DMS153 treated with DMSO at 0.1 percent for 48 hours (cell line): ENCODE measurements around the gene ANP32B.
A peak's percentile ranks its signal among the peaks of the same experiment; 100 is the strongest.
"Not testable (repeated sequence)": the region's sequence is repeated elsewhere in the genome, so short reads cannot be mapped to it uniquely, and the experiment has no call there.

ENCODE experiments used
- DNase-seq: peaks from one replicate; lab custom pipeline; 2025; ENCODE audit not compliant: unreplicated experiment; lab: John Stamatoyannopoulos, UW

ANP32B gene

DNA sequence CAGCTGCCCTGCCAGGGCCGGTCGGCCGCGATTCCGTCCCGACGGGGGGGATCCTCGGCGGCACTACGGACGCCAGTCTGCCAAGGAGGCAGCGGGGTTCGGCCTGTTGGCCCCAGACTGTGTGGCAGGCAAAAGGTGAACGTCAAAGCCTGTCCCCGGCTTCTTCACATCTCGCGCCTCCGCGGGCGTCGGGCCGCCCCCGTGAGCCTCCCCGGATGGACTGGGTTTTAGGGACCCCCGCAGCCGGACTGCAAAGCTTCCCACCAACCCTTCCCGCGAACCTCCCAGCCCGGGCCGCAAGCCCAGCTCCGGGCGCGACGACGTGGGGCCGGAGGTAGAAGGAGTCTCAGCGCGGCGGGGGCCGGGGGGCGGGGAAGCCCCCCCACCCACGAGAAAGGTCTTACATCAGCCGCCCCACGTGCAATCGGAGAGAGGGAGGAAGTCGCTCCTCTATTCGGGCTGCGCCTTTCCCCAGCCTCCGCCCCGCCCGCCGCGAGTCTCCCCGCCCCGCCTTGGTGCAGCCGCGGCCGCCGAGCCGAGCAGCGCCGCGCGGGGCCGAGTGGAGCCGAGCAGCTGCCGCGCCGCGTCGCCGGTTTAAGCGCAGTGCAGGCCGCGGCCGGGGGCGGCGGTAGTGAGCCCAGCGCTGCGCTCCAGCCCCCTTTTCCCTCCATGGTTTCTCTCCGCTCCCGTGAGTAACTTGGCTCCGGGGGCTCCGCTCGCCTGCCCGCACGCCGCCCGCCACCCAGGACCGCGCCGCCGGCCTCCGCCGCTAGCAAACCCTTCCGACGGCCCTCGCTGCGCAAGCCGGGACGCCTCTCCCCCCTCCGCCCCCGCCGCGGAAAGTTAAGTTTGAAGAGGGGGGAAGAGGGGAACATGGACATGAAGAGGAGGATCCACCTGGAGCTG, at the start of gene ANP32B:
TSS of gene ANP32B (plus strand) at position 659 of the 906 bp plus-strand sequence. CDS start at position 874, 215 bp downstream.
- peak; percentile 68 for DNase-seq

GRCh38 chr9:97934321-97935115, 48.6 kb upstream of the ANP32B start:
- DNase-seq: no peak

DNA sequence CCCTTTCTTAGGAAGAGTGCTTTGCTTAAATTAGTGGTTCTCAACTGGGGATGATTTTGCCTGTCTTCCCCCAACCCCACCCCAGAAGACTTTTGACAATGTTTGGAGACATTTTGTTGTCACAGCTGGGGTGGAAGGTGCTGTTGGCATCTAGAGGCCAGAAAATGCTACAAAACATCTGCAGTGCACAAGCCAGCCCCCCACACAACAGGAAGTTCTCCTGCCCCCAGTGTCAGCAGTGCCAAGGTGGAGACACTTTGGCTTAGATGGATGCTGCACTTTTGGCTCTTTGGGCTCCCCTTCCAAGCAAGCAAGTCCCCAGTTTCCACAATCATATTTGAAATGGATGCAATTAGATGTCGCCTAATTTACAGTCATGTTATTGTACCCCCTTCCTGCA, 47.9 kb upstream of the ANP32B start:
- DNase-seq: no peak

DNA sequence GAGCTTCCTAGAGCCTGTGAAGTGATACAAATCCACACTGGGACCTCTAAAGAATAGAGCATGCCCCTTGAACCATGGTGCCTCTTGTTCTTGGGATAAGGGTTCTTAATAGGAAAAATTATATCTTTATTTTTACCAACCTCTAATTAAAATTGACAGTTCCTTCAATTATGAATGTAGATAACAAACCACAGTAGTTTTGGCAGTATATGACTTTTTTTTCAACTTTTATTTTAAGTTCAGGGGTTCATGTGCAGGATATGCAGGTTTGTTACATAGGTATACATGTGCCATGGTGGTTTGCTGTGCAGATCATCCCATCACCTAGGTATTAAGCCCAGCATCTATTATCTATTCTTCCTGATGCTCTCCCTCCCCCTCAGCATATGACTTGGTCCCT, 46.1 kb upstream of the ANP32B start:
- no peak for DNase-seq

GRCh38 chr9:97938081-97938644, 45.0 kb upstream of the ANP32B start, which contains the start of gene HEMGN:
HEMGN (minus strand) TSS chr9:97938172; CDS start chr9:97938136, 36 bp downstream.
- no peak for DNase-seq

- DNase-seq: no peak
Measured at GRCh38 chr9:97940233-97940632, 42.9 kb upstream of the ANP32B start.

DNA sequence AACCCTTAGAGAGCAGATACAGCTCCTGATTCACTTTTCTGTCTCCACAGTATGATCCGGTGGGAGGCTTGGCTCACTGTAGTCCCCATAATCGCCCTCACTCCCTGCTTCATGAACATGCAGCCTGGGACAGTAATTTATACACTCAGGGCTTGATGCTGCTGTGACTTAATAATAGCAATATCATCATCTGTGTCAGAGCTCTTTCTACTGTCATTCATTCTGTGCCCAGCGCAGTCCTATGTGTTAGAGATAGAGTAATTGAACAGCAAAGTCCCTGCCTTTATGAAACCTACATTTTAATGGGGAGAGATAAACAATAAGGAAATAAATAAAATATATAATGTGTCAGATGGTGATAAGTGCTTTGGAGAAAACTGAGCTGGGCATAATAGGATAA, 42.4 kb upstream of the ANP32B start:
- DNase-seq: no peak

DNA sequence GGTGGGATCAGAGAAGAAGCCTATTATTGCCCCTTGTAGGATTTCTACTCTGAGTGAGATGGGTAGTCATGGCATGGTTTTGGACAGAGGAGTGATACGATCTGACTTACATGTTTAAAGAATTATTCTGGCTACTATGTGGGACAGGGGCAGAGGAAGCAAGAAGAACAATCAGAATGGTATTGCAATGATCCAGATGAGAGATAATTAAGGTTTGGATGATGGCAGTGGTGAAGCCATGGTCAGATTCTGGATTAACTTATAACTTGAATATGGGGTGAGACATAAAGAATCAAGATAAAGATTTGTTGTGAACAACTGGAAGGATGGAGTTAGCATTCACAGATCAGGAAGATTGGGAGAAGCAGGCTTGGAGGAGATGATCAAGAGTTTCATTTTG, 41.8 kb upstream of the ANP32B start:
- no peak for DNase-seq

GRCh38 chr9:97943308-97943855, 39.8 kb upstream of the ANP32B start:
- no peak for DNase-seq

DNA sequence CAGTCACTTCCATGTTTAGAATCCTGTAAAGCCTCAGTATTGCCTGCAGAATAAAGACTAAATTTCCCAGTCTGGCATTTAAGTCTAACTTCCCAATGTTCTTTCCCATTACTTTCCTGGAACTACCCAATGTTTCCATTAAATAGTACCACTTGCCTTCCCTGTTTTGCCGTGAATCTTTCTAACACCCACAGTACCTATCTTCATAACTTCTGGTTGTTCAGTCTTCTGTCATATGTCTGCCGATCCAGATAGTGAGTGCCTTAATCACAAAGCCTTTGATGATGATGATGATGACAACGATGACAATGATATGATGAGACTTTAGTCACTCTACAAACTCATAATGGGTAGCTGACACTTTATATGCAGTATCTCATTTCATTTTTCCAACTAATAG, 38.5 kb upstream of the ANP32B start:
- DNase-seq: no peak

DNA sequence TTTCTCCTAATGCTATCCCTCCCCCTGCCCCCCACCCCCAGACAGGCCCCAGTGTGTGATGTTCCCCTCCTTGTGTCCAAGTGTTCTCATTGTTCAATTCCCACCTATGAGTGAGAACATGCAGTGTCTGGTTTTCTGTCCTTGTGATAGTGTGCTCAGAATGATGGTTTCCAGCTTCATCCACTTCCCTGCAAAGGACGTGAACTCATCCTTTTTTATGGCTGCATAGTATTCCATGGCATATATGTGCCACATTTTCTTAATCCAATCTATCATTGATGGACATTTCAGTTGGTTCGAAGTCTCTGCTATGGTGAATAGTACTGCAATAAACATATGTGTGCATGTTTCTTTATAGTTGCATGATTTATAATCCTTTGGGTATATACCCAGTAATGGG, 37.7 kb upstream of the ANP32B start:
- not testable (repeated sequence) for DNase-seq

- not testable (repeated sequence) for DNase-seq
Measured at GRCh38 chr9:97947094-97947493, 36.0 kb upstream of the ANP32B start.

GRCh38 chr9:97950873-97951272, 32.3 kb upstream of the ANP32B start:
- DNase-seq: not testable (repeated sequence)

DNA sequence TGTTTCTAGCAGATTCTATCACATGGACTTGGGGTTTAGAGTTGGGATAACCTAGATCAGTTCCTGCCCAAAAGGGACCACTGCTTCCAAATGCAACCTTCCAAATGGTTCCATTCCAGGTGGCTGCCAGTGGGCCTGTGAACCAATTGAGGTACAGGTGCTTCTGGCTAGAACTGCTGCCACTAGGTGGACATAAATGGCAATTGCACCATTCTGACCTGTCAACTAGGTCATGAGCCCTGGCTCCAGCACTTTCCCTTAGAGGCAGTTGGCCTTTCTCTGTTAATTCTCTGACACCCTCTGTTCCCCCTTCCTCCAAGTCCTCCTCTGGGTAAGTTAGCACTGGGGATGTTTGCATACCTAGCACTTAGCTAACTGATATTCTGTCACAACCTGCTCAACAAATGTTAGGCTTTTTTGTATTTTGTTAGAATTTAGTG, 28.6 kb upstream of the ANP32B start:
- DNase-seq: peak; percentile 39

DNA sequence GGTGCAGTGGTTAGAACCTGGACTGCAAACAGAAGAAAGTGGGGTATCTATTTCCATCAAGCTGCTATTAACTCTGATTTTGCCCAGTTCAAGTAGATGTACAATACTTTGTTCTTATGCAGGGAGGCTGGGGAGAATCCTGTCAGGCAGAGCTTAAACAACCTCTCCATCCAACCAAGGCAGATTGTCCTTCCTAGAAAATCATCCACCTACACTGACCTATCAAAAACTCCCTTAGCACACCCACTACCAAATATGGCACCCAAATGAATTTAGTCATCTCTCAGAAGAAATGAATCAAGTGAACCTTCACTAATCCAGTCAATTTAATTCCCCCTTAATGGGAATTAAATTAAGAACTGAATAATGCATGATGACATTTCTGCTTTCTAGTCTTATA, 26.8 kb upstream of the ANP32B start:
- DNase-seq: no peak

DNA sequence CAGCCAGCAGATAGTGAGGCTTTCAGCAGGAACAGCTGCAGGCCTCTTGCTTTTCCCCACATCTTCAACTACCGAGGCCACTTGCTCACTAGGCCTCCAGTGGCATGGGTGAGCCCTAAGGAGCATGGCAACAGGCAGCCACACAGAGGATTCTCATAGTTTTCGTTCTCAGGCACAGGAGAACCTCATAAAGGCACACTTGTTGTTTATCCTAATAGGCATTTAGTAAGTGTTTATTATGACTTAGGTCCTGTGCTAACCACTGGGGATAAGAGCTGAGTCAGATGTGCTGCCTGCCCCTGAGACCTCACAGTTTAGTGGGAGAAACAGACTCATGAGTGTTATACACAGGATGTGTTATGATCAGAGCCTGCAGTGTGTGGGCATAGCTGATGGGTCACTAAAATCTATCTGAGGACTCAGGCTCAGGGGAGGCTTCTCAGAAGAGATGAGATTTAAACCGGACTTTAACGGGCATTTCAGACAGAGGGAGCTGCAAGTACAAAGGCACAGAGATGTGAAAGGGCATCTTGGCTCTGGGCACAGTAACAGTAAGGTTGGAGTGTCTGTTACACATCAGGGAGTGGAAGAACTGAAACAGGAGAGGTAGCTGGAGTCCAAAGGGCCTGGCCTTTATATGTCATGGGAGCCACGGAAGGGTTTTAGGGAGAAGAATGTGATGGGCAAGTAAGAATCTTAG, 24.2 kb upstream of the ANP32B start:
- DNase-seq: no peak

DNA sequence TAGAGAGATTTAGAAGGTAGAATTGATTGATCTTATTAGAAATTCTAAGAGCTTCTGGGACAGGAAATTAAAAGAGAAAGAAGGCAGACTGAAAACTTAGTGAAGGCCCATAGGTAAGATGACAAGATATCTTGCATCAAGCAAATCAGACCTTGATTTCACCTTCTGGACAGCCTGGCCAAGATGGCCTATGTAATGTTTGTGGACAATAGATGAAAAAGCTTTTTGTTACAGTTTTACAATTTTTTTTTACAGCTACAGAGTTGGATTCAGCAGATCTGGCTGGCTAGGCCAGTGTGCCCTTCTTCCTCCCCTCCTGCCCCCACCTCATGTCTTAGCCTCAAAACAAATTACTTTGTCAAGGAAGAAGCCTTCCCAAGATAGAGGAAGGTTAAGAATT, 23.6 kb upstream of the ANP32B start:
- DNase-seq: no peak

DNA sequence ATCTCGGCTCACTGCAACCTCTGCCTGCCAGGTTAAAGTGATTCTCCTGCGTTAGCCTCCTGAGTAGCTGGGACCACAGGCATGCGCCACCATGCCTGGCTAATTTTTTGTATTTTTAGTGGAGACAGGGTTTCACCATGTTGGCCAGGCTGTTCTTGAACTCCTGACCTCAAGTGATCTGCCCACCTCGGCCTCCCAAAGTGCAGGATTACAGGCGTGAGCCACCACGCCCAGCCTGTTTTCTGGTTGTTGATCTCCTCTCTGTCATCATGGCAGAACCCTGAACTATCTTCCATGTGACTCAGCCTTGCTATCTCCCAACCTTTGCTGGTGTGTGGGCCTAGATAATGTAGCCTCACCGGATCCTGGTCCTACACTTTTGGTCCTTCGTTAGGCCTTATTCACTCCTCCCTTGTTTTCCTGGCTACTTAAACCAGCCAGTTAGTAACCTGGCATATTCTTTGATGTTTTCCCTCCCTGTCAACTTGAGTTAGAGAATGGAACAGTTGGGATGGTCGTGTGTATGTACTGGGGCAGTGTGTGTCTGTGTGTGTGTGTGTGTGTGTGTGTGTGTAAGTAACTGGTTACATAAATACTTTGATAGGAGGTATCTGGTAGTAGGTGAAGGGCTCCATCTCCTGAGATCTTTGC, 22.3 kb upstream of the ANP32B start:
- DNase-seq: not testable (repeated sequence)

DNA sequence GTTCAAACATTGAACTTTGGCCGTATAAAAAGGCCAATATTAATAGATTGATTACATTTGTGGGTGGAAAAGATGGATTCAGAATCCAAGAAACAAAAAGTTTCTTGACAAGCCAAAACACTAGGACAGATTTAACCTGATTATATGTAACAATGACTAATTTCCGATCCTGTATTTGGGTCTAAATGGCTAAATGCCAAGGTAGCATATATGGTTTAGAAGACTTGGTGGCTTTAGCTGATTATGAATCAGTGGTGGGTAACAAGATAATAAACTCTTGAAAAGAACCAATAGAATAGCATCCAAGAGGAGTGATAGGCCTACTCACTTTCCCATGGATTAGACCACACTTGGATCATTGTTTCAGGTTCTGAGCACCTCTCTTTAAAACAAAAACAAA, 21.8 kb upstream of the ANP32B start:
- DNase-seq: no peak

GRCh38 chr9:97962136-97962535, 21.0 kb upstream of the ANP32B start:
- DNase-seq: no peak
